WI38 (cell line): ENCODE results near the gene CPEB1.

Experiments used
- H3K4me3 ChIP-seq: 2 replicates; pipeline ENCODE4 v1.5.1; 2011; ENCODE audit warnings: low read depth, mild to moderate bottlenecking, control low read depth, low read length
- TF ChIP-seq, protein P1 (sequence below): IDR thresholded peaks from 2 replicates; pipeline ENCODE4 v1.5.1; 2012; ENCODE audit warnings: low read depth, mild to moderate bottlenecking, control low read depth, low read length

Gene CPEB1

GRCh38 chr15:82595766-82596165 lies 51.4 kb downstream of the CPEB1 start:
- H3K4me3 ChIP-seq: no peak overlapping the region
- TF ChIP-seq, protein P1, sequence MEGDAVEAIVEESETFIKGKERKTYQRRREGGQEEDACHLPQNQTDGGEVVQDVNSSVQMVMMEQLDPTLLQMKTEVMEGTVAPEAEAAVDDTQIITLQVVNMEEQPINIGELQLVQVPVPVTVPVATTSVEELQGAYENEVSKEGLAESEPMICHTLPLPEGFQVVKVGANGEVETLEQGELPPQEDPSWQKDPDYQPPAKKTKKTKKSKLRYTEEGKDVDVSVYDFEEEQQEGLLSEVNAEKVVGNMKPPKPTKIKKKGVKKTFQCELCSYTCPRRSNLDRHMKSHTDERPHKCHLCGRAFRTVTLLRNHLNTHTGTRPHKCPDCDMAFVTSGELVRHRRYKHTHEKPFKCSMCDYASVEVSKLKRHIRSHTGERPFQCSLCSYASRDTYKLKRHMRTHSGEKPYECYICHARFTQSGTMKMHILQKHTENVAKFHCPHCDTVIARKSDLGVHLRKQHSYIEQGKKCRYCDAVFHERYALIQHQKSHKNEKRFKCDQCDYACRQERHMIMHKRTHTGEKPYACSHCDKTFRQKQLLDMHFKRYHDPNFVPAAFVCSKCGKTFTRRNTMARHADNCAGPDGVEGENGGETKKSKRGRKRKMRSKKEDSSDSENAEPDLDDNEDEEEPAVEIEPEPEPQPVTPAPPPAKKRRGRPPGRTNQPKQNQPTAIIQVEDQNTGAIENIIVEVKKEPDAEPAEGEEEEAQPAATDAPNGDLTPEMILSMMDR: no peak

GRCh38 chr15:82595203-82595602 lies 52.0 kb downstream of the CPEB1 start:
- TF ChIP-seq, protein P1: no peak

DNA sequence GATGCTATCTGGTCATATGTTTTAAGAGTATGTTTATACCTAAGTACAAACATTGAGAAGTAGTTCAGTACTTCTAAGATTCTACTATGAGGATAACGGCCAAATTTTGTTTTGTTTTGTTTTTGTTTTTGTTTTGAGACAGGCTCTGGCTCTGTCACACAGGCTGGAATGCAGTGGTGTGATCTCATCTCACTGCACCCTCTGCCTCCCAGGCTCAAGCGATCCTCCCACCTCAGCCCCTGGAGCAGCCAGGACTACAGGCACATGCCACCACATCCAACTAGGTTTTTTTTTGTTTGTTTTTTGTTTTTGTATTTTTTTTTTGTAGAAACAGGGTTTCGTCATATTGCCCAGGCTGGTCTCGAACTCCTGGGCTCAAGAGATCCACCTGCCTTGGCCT lies 59.4 kb downstream of the CPEB1 start:
- no peak overlapping the region for H3K4me3 ChIP-seq
- TF ChIP-seq, protein P1: no peak

More at GRCh38 chr15:82595203-82595602, 52.0 kb downstream of the CPEB1 start:
- H3K4me3 ChIP-seq: no peak overlapping the region

DNA sequence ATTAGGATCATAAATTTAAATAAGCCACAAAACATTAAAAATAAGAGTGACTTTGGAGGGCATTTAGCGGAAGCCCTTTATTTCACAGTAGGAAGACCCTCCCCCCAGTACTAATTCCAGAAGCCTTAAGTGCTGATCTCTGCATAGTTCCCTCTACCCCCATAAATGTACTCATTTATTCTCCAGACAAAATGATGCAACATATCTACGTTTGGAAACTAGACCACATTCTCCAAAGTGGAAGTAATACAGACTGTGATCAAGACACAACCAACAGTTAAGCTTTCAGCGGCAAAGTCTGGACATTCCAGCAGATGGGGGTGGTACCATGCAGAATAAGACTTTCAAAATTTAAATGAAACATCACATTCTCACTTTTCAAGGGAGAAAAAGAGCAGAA lies 62.1 kb downstream of the CPEB1 start:
- TF ChIP-seq, protein P1: no peak
- no peak overlapping the region for H3K4me3 ChIP-seq

GRCh38 chr15:82580713-82581112 lies 66.5 kb downstream of the CPEB1 start:
- TF ChIP-seq, protein P1: no peak
- H3K4me3 ChIP-seq: no peak overlapping the region

DNA sequence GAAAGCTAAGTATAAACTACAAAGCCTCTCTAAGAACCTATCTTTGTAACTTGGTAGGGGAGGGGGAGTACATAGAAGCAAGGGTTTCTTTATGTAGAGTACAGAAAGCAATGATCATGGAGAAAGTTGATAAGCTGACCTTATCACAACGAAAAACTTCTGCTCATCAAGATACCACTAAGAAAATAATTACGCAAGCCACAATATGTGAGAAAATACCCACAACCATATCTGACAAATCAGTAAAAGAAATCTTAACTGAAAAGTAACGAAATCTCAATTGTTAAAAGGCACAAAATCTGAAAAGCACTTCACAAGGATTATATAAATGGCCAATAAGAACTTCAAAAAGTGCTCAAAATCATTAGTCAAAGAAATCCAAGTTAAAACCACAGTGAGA lies 71.8 kb downstream of the CPEB1 start:
- no peak overlapping the region for H3K4me3 ChIP-seq
- TF ChIP-seq, protein P1: no peak

DNA sequence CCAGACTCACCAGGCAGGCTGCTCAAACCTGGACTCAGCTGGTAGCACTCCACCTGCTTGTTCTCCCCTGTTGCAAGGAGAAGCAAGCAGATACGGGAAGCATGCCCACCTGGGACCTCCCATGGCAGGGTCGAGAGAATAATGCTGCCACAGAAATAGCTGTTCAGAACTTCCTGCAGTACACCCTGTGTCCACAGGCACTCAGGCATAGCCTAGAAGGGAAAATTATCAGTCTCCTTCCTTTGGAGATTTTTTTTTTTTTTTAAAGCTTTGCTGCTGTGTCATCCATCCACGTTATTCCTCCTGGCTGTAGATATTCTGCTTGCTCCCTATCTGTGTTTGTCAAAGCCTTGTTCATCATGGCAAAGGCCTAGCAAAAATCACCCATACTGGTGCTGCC lies 74.2 kb downstream of the CPEB1 start:
- no peak overlapping the region for H3K4me3 ChIP-seq
- TF ChIP-seq, protein P1: no peak
